Activated gamma-delta T cell (primary cell): ENCODE data around the gene OTUD1.

ENCODE experiments used
- DNase-seq: peaks from one replicate; lab custom pipeline; 2025; lab: John Stamatoyannopoulos, UW

The OTUD1 gene

GRCh38 chr10:23469596-23470237 is 30.8 kb downstream of the OTUD1 start:
- no peak for DNase-seq

- DNase-seq = no peak
Measured at GRCh38 chr10:23472181-23472580, 33.3 kb downstream of the OTUD1 start.

- DNase-seq = no peak
Measured at GRCh38 chr10:23474081-23474480, 35.2 kb downstream of the OTUD1 start.

- no peak for DNase-seq
Measured at GRCh38 chr10:23474626-23475025, 35.8 kb downstream of the OTUD1 start.

GRCh38 chr10:23478570-23478969 is 39.7 kb downstream of the OTUD1 start:
- no peak for DNase-seq

- no peak for DNase-seq
Measured at GRCh38 chr10:23479798-23480473, 41.1 kb downstream of the OTUD1 start.

GRCh38 chr10:23481363-23481961 is 42.6 kb downstream of the OTUD1 start:
- no peak for DNase-seq

- DNase-seq = no peak
Measured at GRCh38 chr10:23490115-23490514, 51.2 kb downstream of the OTUD1 start.
